HUES48 (cell line): ENCODE data around the gene GLIPR1.

Experiments
- H3K27ac ChIP-seq: one replicate; pipeline ENCODE4 v1.7.0; 2013; ENCODE audit warnings: low read depth, low read length, inconsistent platforms
- H3K27me3 ChIP-seq: 2 replicates; pipeline ENCODE4 v1.6.1; 2013; ENCODE audit warnings: mild to moderate bottlenecking, low read length; ENCODE audit not compliant: control insufficient read depth, insufficient read depth
- H3K36me3 ChIP-seq: 2 replicates; pipeline ENCODE4 v1.6.1; 2013; ENCODE audit warnings: low read length; ENCODE audit not compliant: control insufficient read depth, insufficient read depth
- H3K4me1 ChIP-seq: 2 replicates; pipeline ENCODE4 v1.6.1; 2013; ENCODE audit warnings: mild to moderate bottlenecking, low read length; ENCODE audit not compliant: control insufficient read depth, insufficient read depth
- H3K4me3 ChIP-seq: 2 replicates; pipeline ENCODE4 v1.5.1; 2013; ENCODE audit warnings: mild to moderate bottlenecking, low read depth, low read length
- H3K9ac ChIP-seq: 2 replicates; pipeline ENCODE4 v1.6.1; 2013; ENCODE audit warnings: mild to moderate bottlenecking, low read depth, low read length, moderate library complexity
- H3K9me3 ChIP-seq: 2 replicates; pipeline ENCODE4 v1.6.1; 2013; ENCODE audit warnings: low read length; ENCODE audit not compliant: control insufficient read depth, insufficient read depth

GLIPR1 gene

GRCh38 chr12:75488553-75488952 is 8.0 kb downstream of the GLIPR1 start:
- no peak overlapping the region for H3K4me3 ChIP-seq
- H3K27ac ChIP-seq, result no peak overlapping the region
- no peaks in the 10 kb centered on the region for H3K27me3 ChIP-seq
- no peaks in the 10 kb centered on the region for H3K9me3 ChIP-seq
- peaks cover 19% of the 10 kb centered on the region for H3K4me1 ChIP-seq
- no peak overlapping the region for H3K9ac ChIP-seq
- no peaks in the 10 kb centered on the region for H3K36me3 ChIP-seq

- Histone ChIP-seq H3K27ac (no peak overlapping the region), H3K4me3 (no peak overlapping the region), H3K9me3 (no peaks in the 10 kb centered on the region), H3K4me1 (peaks cover 16% of the 10 kb centered on the region), H3K36me3 (no peaks in the 10 kb centered on the region), H3K27me3 (no peaks in the 10 kb centered on the region), H3K9ac (no peak overlapping the region)
These were observed 8.6 kb downstream of the GLIPR1 start for GRCh38 chr12:75489187-75489586.

- peaks cover 12% of the 10 kb centered on the region for H3K4me1 ChIP-seq
- no peaks in the 10 kb centered on the region for H3K9me3 ChIP-seq
- no peaks in the 10 kb centered on the region for H3K36me3 ChIP-seq
- no peak overlapping the region for H3K4me3 ChIP-seq
- no peak overlapping the region for H3K9ac ChIP-seq
- H3K27ac ChIP-seq, result no peak overlapping the region
- no peaks in the 10 kb centered on the region for H3K27me3 ChIP-seq
These were observed 9.2 kb downstream of the GLIPR1 start for GRCh38 chr12:75489613-75490210.

- Histone ChIP-seq H3K27ac (no peak overlapping the region), H3K9ac (no peak overlapping the region), H3K9me3 (no peaks in the 10 kb centered on the region), H3K4me1 (peaks cover 7% of the 10 kb centered on the region; the same call in 1 of the 2 replicates), H3K4me3 (no peak overlapping the region), H3K36me3 (peaks cover 9% of the 10 kb centered on the region), H3K27me3 (no peaks in the 10 kb centered on the region)
These were observed 10.6 kb downstream of the GLIPR1 start for GRCh38 chr12:75491169-75491568.

- no peaks in the 10 kb centered on the region for H3K27me3 ChIP-seq
- peaks cover 99% of the 10 kb centered on the region for H3K36me3 ChIP-seq
- no peaks in the 10 kb centered on the region for H3K9me3 ChIP-seq
- no peaks in the 10 kb centered on the region for H3K4me1 ChIP-seq
- H3K9ac ChIP-seq, result no peak overlapping the region
- no peak overlapping the region for H3K27ac ChIP-seq
- H3K4me3 ChIP-seq, result no peak overlapping the region
These were observed 22.9 kb downstream of the GLIPR1 start for GRCh38 chr12:75503459-75503858.

- Histone ChIP-seq H3K4me1 (no peaks in the 10 kb centered on the region), H3K27ac (no peak overlapping the region), H3K9me3 (no peaks in the 10 kb centered on the region), H3K27me3 (no peaks in the 10 kb centered on the region), H3K4me3 (no peak overlapping the region), H3K36me3 (peaks cover 95% of the 10 kb centered on the region), H3K9ac (no peak overlapping the region)
These were observed 23.3 kb downstream of the GLIPR1 start for GRCh38 chr12:75503866-75504265.

GRCh38 chr12:75505706-75506312 is 25.3 kb downstream of the GLIPR1 start:
- no peak overlapping the region for H3K9ac ChIP-seq
- H3K4me3 ChIP-seq, result no peak overlapping the region
- H3K9me3 ChIP-seq, result no peaks in the 10 kb centered on the region
- peaks cover 75% of the 10 kb centered on the region for H3K36me3 ChIP-seq
- no peak overlapping the region for H3K27ac ChIP-seq
- peaks cover 9% of the 10 kb centered on the region for H3K4me1 ChIP-seq
- no peaks in the 10 kb centered on the region for H3K27me3 ChIP-seq

GRCh38 chr12:75507086-75507485 is 26.5 kb downstream of the GLIPR1 start:
- Histone ChIP-seq H3K27ac (no peak overlapping the region), H3K27me3 (no peaks in the 10 kb centered on the region), H3K9me3 (no peaks in the 10 kb centered on the region), H3K4me1 (peaks cover 12% of the 10 kb centered on the region), H3K36me3 (peaks cover 63% of the 10 kb centered on the region), H3K9ac (no peak overlapping the region), H3K4me3 (no peak overlapping the region)

- H3K9ac ChIP-seq, result no peak overlapping the region
- H3K27ac ChIP-seq, result no peak overlapping the region
These were observed 27.6 kb downstream of the GLIPR1 start for GRCh38 chr12:75508159-75508558.

GRCh38 chr12:75509621-75510020 is 29.1 kb downstream of the GLIPR1 start:
- no peak overlapping the region for H3K27ac ChIP-seq
- H3K27me3 ChIP-seq, result no peaks in the 10 kb centered on the region
- H3K9ac ChIP-seq, result no peak overlapping the region
- peaks cover 12% of the 10 kb centered on the region for H3K4me1 ChIP-seq
- peak overlapping the region; percentile 96 for H3K4me3 ChIP-seq
- H3K36me3 ChIP-seq, result peaks cover 37% of the 10 kb centered on the region
- no peaks in the 10 kb centered on the region for H3K9me3 ChIP-seq

More at GRCh38 chr12:75508159-75508558, 27.6 kb downstream of the GLIPR1 start:
- Histone ChIP-seq H3K27me3 (no peaks in the 10 kb centered on the region), H3K36me3 (peaks cover 52% of the 10 kb centered on the region), H3K4me1 (peaks cover 12% of the 10 kb centered on the region), H3K9me3 (no peaks in the 10 kb centered on the region), H3K4me3 (no peak overlapping the region)

- Histone ChIP-seq H3K4me1 (peaks cover 12% of the 10 kb centered on the region), H3K27ac (peak within 1 kb of the TSS; percentile 80), H3K36me3 (peaks cover 20% of the 10 kb centered on the region), H3K9ac (peak within 1 kb of the TSS; percentile 91), H3K27me3 (no peaks in the 10 kb centered on the region), H3K9me3 (no peaks in the 10 kb centered on the region), H3K4me3 (peak within 1 kb of the TSS; percentile 96)
These were observed 30.8 kb downstream of the GLIPR1 start, which contains the start of gene KRR1 for GRCh38 chr12:75511116-75512048. KRR1 (minus strand) TSS chr12:75511609; CDS start chr12:75511597, 12 bp downstream.
